ENCODE data around the gene NID1. TPM values are rescaled to one million over a fixed set of nuclear protein-coding genes. Genes with fewer than 3 reads are reported as not detected.
"Not testable (repeated sequence)": the region's sequence is repeated elsewhere in the genome, so short reads cannot be mapped to it uniquely, and the experiment has no call there.

The NID1 gene
- total RNA-seq, 6 donors from 2014 or later = 26.8 to 81.1 (median 46.1) TPM

GRCh38 chr1:236099355-236099974 is 34.6 kb upstream of the NID1 start:
- TF ChIP-seq POLR2AphosphoS5 (IDR thresholded peaks at IDR 0.05) (no peak), CTCF (IDR thresholded peaks at IDR 0.05) (no peak), EP300 (IDR thresholded peaks at IDR 0.05) (no peak), POLR2A (IDR thresholded peaks at IDR 0.05) (no peak)
- ATAC-seq (ENCODE audit: low FRiP score in 2 of 2) (no peak), DNase-seq (no peak)
- Histone ChIP-seq H3K9me3 (peaks cover 0 to 3% (median 0%) of the 10 kb centered on the region in 4 donors), H3K27ac (no peak overlapping the region), H3K27me3 (no peaks in the 10 kb centered on the region), H3K4me3 (no peak overlapping the region), H3K4me1 (no peaks in the 10 kb centered on the region), H3K36me3 (no peaks in the 10 kb centered on the region)
- WGBS, 2 donors = 71 to 75% methylated on average over 12 of the region's 12 CpGs

GRCh38 chr1:236098267-236098666 is 33.4 kb upstream of the NID1 start:
- H3K27ac ChIP-seq = no peak overlapping the region
- DNase-seq = no peak
- TF ChIP-seq POLR2AphosphoS5 (IDR thresholded peaks at IDR 0.05) (no peak), EP300 (IDR thresholded peaks at IDR 0.05) (no peak)
- H3K4me3 ChIP-seq = no peak overlapping the region
- no peaks in the 10 kb centered on the region for H3K36me3 ChIP-seq
- H3K27me3 ChIP-seq = no peaks in the 10 kb centered on the region
- ATAC-seq (ENCODE audit: low FRiP score in 2 of 2) = no peak
- peaks cover 0 to 3% (median 0%) of the 10 kb centered on the region in 4 donors for H3K9me3 ChIP-seq
- no peaks in the 10 kb centered on the region for H3K4me1 ChIP-seq
- 60 to 88% methylated on average over 1 of the region's 1 CpG for WGBS, 2 donors

- not testable (repeated sequence) for ATAC-seq (ENCODE audit: low FRiP score in 2 of 2); H3K36me3 ChIP-seq; H3K4me3 ChIP-seq; H3K9me3 ChIP-seq; H3K27me3 ChIP-seq; H3K4me1 ChIP-seq
- WGBS, 2 donors = 65 to 67% methylated on average over 15 of the region's 15 CpGs
- H3K27ac ChIP-seq = peak overlapping the region; percentile 4 to 32 (median 18)
- peak; percentile 78 to 79 for DNase-seq
Observed at GRCh38 chr1:236096660-236097482, 32.0 kb upstream of the NID1 start.

GRCh38 chr1:236095705-236096520 is 31.0 kb upstream of the NID1 start:
- WGBS, 2 donors = 83 to 86% methylated on average over 3 of the region's 3 CpGs
- H3K27ac ChIP-seq = no peak overlapping the region
- TF ChIP-seq POLR2A (IDR thresholded peaks at IDR 0.05) = no peak
- TF ChIP-seq CTCF (IDR thresholded peaks at IDR 0.05) = no peak
- TF ChIP-seq EP300 (IDR thresholded peaks at IDR 0.05) = no peak
- no peak for TF ChIP-seq POLR2AphosphoS5 (IDR thresholded peaks at IDR 0.05)

GRCh38 chr1:236092899-236093298 is 28.0 kb upstream of the NID1 start:
- Histone ChIP-seq H3K4me3 (no peak overlapping the region), H3K27ac (no peak overlapping the region), H3K9me3 (peaks cover 0 to 3% (median 0%) of the 10 kb centered on the region in 4 donors), H3K36me3 (no peaks in the 10 kb centered on the region), H3K4me1 (no peaks in the 10 kb centered on the region), H3K27me3 (no peaks in the 10 kb centered on the region)
- ATAC-seq (ENCODE audit: low FRiP score in 2 of 2) (no peak), DNase-seq (no peak)
- no peak for TF ChIP-seq POLR2AphosphoS5 (IDR thresholded peaks at IDR 0.05)
- no peak for TF ChIP-seq EP300 (IDR thresholded peaks at IDR 0.05)
- TF ChIP-seq CTCF (IDR thresholded peaks at IDR 0.05) = no peak
- TF ChIP-seq POLR2A (IDR thresholded peaks at IDR 0.05) = no peak
- WGBS, 2 donors = 51 to 66% methylated on average over 5 of the region's 5 CpGs

More at GRCh38 chr1:236095705-236096520, 31.0 kb upstream of the NID1 start:
- ATAC-seq (ENCODE audit: low FRiP score in 2 of 2) = no peak
- Histone ChIP-seq H3K4me3 (no peak overlapping the region), H3K9me3 (peaks cover 0 to 3% (median 0%) of the 10 kb centered on the region in 4 donors), H3K4me1 (no peaks in the 10 kb centered on the region), H3K27me3 (no peaks in the 10 kb centered on the region), H3K36me3 (no peaks in the 10 kb centered on the region)
- no peak for DNase-seq

Measured in upper lobe of left lung (tissue), 6 donors.